Spinal cord (tissue), 10 donors: ENCODE measurements around the gene SNAI1. TPM values are rescaled to one million over a fixed set of nuclear protein-coding genes. Genes with fewer than 3 reads are reported as not detected.

Experiments used
- DNase-seq, 6 donors: peaks; one replicate each; pipeline versions ENCODE4 v3.0.0 to v3.0.0-alpha.2; 2013 to 2015; ENCODE audit warnings: low spot score in 6 of 6, low read depth in 4 of 6
- H3K27ac ChIP-seq: one replicate; pipeline ENCODE4 v1.5.1; 2013; ENCODE audit warnings: low read depth, low read length, control low read depth
- H3K27me3 ChIP-seq: one replicate; pipeline ENCODE4 v1.6.1; 2013; ENCODE audit warnings: low read length; ENCODE audit not compliant: control insufficient read depth, insufficient read depth
- H3K36me3 ChIP-seq: one replicate; pipeline ENCODE4 v1.6.1; 2013; ENCODE audit warnings: low read length; ENCODE audit not compliant: control insufficient read depth, insufficient read depth
- H3K4me1 ChIP-seq: one replicate; pipeline ENCODE4 v1.6.1; 2013; ENCODE audit warnings: low read length; ENCODE audit not compliant: control insufficient read depth, insufficient read depth
- H3K4me3 ChIP-seq: one replicate; pipeline ENCODE4 v1.5.1; 2013; ENCODE audit warnings: low read depth, low read length, control low read depth
- H3K9me3 ChIP-seq: one replicate; pipeline ENCODE4 v1.6.1; 2013; ENCODE audit warnings: low read length; ENCODE audit not compliant: control insufficient read depth, insufficient read depth
- WGBS: methylation state at CpG from one replicate; pipeline ENCODE4 v1.1.5; 2013; ENCODE audit warnings: missing lambda C conversion rate; ENCODE audit not compliant: insufficient coverage; 5-methylcytosine and 5-hydroxymethylcytosine counted together
- polyA plus RNA-seq, 2 donors: library from polyadenylated mRNA; unstranded; fragments of 120-200 nt; gene quantifications; one replicate each; pipeline ENCODE4 v1.2.1, GENCODE V29; 2013; ENCODE audit not compliant: insufficient read length in 2 of 2
- total RNA-seq, 2 donors: library from RNA; depleted of rRNA in 1 of 2; stranded (reverse); fragments of 120-200 nt in 1 of 2; fragments of >200 nt in 1 of 2; gene quantifications; one replicate each; pipeline versions ENCODE4 v1.2.3 to v1.2.4, GENCODE V29; 2013 to 2014
- donor health status: healthy.

SNAI1 gene
- total and polyA plus RNA-seq, 4 donors = 0.40 to 1.8 (median 0.96) TPM

DNA sequence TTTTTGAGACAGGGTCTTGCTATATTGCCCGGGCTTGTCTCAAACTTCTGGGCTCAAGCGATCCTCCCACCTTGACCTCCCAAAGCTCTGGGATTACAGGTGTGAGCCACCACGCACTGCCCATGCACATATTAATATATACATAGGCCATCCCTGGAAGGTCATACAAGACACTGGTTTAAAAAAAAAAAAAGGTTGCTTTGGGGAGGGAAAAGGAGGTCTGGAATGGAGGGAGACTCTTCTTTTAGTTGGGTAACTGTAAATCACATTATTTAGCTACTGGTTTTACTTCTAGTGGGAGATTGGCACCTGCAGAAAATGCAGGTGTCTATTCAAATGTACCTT is 4.1 kb upstream of the SNAI1 start:
- H3K4me3 ChIP-seq = no peak overlapping the region
- DNase-seq = no peak
- H3K27ac ChIP-seq = no peak overlapping the region
- H3K4me1 ChIP-seq = peaks cover 27% of the 10 kb centered on the region
- WGBS = no CpG with 5 or more reads among the region's 3 CpGs
- H3K36me3 ChIP-seq = no peaks in the 10 kb centered on the region
- no peaks in the 10 kb centered on the region for H3K9me3 ChIP-seq
- H3K27me3 ChIP-seq = peaks cover 21% of the 10 kb centered on the region

DNA sequence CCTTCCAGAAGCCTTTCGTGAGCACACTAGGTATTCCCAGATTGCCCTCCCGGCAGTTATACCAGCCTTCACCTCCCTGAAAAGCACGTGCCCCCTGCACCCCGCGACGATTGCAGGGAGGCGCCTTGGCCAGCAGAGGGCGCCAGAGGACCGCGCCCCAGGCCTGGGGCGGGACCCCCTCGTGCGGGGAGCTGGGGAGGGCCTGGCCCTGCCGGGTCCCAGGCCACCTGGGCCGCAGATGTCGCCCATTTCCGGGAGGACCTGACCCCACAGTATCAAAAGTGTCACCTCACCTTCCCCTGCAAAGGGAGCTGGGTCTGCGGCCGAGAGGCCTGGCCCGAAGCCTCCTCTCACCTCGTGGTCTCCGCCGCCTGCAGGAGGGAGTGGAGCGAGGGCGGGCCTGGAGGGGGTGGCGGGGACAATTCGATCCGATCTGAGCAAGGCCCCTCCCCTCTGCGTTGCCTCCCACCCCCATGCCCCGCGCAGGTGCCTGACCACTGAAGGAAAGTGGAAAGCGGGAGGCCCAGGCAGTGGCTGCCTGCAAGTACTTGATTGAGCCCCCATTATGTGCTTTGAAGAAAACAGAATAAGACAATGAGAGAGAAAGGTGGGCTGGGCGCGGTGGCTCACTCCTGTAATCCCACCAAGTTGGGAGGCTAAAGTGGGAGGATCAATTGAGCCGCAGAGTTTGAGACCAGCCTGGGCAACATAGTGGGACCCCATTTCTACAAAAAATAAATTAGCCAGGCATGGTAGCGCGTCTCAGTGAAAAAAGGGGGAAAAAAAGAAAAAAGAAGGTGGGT is 3.5 kb upstream of the SNAI1 start:
- no peak overlapping the region for H3K27ac ChIP-seq
- H3K36me3 ChIP-seq = peaks cover 4% of the 10 kb centered on the region
- WGBS = 4% methylated on average over 19 of the region's 37 CpGs
- H3K4me3 ChIP-seq = peak overlapping the region; percentile 26
- peaks cover 33% of the 10 kb centered on the region for H3K4me1 ChIP-seq
- peak in 2 of 6 donors; percentile 53 to 69 for DNase-seq
- no peaks in the 10 kb centered on the region for H3K9me3 ChIP-seq
- H3K27me3 ChIP-seq = peaks cover 24% of the 10 kb centered on the region

DNA sequence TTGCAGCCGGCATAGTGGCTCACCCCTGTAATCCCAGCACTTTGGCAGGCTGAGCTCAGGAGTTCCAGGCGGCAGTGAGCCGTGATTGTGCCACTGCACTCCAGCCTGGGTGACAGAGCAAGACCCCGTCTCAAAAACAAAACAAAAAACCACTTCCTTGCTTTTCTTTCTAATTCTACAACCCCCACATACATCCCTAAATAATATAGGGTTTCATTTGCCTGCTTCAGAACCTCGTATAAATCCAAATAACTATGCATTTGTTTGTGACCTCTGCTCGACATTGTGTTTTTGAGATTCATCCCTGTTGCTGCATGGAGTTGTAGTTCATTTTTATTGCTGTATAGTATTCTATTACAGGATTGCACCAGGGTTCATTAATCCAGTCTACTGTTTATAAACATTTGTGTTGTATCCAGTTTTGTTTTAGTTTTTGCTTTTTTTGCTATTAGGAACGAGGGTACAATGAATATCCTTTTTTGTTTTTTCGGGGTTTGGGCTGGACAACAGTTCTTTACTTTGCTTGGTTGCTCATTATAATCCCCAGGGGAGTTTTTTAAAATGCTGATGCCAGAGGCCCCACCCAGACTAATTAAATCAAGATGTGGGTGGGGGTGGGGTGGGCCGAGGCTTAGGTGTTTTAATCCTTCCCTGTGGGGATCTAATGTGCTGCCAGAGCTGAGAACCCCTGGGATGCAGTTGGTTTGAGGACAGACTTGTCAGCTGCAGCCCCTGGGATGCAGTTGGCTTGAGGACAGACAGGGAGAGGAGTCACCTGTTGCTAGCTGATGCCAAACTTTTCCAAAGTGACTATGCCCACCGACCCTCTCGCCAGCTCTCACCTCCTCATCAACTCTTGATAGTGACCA is 2.4 kb upstream of the SNAI1 start:
- Histone ChIP-seq H3K9me3 (no peaks in the 10 kb centered on the region), H3K27me3 (peaks cover 24% of the 10 kb centered on the region), H3K4me3 (no peak overlapping the region), H3K4me1 (peaks cover 37% of the 10 kb centered on the region), H3K27ac (no peak overlapping the region), H3K36me3 (peaks cover 7% of the 10 kb centered on the region)
- DNase-seq = no peak
- 65% methylated on average over 5 of the region's 11 CpGs for WGBS

GRCh38 chr20:49981218-49982071 is 1.3 kb upstream of the SNAI1 start:
- Histone ChIP-seq H3K4me1 (peaks cover 46% of the 10 kb centered on the region), H3K36me3 (peaks cover 9% of the 10 kb centered on the region), H3K27me3 (peaks cover 24% of the 10 kb centered on the region), H3K4me3 (no peak overlapping the region), H3K27ac (no peak overlapping the region), H3K9me3 (no peaks in the 10 kb centered on the region)
- WGBS = 57% methylated on average over 18 of the region's 23 CpGs
- DNase-seq = no peak

DNA sequence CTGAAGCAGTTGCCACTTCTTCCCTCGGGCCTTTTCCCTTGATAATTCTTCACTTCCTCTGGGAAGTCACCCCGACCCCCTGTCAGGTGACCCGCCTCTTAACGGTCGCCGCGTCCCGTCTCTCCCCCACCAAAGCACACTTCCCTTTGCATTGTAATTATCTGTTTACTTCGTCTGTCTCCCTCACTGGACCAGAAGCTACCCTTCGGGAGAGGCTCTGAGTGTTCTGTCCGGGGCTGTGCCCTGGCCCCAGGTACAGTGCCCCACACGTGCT is 771 bp upstream of the SNAI1 start:
- H3K27ac ChIP-seq = no peak overlapping the region
- DNase-seq = no peak
- H3K36me3 ChIP-seq = peaks cover 9% of the 10 kb centered on the region
- peaks cover 46% of the 10 kb centered on the region for H3K4me1 ChIP-seq
- peak overlapping the region; percentile 24 for H3K4me3 ChIP-seq
- 11% methylated on average over 12 of the region's 12 CpGs for WGBS
- H3K9me3 ChIP-seq = no peaks in the 10 kb centered on the region
- H3K27me3 ChIP-seq = peaks cover 24% of the 10 kb centered on the region

DNA sequence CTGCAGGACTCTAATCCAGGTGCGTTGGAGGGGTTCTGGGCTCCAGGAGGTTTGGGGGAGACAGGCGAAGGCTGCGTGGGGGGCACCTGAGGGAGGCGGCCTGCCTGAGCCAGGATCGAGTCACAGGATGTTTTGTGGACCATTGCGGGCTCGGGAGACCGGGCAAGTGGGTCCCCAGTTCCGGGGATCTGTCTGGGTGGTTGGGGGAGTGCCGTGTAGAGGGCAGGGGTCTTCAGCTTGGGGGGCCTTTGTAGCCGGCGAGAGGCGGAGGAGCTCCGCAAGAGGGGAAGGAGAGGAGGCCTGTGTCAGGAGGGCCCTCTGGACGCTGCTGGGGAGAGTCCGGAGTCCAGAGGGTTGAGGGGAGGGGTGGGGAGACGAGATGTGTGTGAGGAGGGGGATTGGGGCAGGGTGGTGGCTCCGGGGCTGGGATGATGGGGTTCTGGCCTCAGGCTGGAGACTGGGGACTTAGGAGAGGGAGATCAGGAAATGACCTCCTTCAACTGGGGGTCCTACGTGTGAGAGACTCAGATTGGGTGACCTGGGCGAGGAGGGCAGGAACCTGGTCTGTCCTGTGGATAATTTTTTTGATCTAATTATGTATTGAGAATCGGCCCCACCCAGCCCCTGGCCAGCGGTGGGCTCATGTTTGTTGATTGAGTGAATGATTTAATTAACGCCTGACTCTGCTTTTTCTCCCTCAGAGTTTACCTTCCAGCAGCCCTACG is 505 bp downstream of the SNAI1 start:
- Histone ChIP-seq H3K9me3 (no peaks in the 10 kb centered on the region), H3K27ac (no peak overlapping the region), H3K4me1 (peaks cover 55% of the 10 kb centered on the region), H3K4me3 (peak overlapping the region; percentile 59), H3K36me3 (peaks cover 17% of the 10 kb centered on the region), H3K27me3 (peaks cover 24% of the 10 kb centered on the region)
- DNase-seq = no peak
- 18% methylated on average over 21 of the region's 24 CpGs for WGBS

DNA sequence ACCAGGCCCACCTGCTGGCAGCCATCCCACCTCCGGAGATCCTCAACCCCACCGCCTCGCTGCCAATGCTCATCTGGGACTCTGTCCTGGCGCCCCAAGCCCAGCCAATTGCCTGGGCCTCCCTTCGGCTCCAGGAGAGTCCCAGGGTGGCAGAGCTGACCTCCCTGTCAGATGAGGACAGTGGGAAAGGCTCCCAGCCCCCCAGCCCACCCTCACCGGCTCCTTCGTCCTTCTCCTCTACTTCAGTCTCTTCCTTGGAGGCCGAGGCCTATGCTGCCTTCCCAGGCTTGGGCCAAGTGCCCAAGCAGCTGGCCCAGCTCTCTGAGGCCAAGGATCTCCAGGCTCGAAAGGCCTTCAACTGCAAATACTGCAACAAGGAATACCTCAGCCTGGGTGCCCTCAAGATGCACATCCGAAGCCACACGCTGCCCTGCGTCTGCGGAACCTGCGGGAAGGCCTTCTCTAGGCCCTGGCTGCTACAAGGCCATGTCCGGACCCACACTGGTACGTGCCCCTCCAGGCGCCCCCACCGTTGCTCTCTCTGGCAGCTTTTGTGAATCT is 1.1 kb downstream of the SNAI1 start:
- DNase-seq = no peak
- Histone ChIP-seq H3K36me3 (peaks cover 19% of the 10 kb centered on the region), H3K27ac (no peak overlapping the region), H3K27me3 (peaks cover 24% of the 10 kb centered on the region), H3K9me3 (no peaks in the 10 kb centered on the region), H3K4me1 (peaks cover 60% of the 10 kb centered on the region), H3K4me3 (peak overlapping the region; percentile 59)
- WGBS = 76% methylated on average over 18 of the region's 18 CpGs

GRCh38 chr20:49984426-49985153 is 1.8 kb downstream of the SNAI1 start:
- no peaks in the 10 kb centered on the region for H3K9me3 ChIP-seq
- DNase-seq = no peak
- H3K27ac ChIP-seq = no peak overlapping the region
- H3K4me1 ChIP-seq = peaks cover 62% of the 10 kb centered on the region
- H3K27me3 ChIP-seq = peaks cover 20% of the 10 kb centered on the region
- 77% methylated on average over 9 of the region's 13 CpGs for WGBS
- H3K36me3 ChIP-seq = peaks cover 19% of the 10 kb centered on the region
- peak overlapping the region; percentile 59 for H3K4me3 ChIP-seq
